ENCODE results near the gene GAPDHS. TPM values are rescaled to one million over a fixed set of nuclear protein-coding genes. Genes with fewer than 3 reads are reported as not detected.

GAPDHS gene
- total RNA-seq, result not detected

DNA sequence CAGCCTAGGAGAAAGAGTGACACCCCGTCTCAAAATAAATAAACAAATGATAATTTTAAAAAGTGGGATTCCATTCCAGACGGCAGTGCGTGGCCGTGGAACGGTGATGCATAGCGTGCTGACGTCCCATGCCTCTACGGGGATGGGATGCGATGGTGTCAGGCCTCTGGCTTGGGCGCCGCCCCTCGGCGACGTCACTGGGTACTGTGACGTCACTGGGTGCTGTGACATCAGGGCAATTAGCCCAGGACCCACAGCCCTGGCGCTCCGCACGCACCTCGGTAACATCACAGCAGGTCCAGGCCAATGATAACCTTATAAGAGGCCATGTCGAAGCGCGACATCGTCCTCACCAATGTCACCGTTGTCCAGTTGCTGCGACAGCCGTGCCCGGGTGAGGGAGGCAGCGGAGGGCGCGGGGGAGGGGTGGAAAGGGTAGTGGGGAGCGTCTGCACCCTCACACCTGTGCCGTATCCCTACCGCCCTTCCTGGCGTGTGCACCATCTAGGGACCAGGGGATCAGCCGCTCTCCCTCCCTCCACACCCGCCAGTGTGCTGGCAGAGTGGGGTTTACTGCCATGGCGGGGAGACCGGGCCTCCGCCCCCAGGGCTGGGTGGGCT, at the start of gene GAPDHS:
Gene GAPDHS (plus strand): TSS at position 256 of the 621 bp plus-strand sequence. CDS start 72 bp downstream, at position 328.
- H3K27ac ChIP-seq, result no peak within 1 kb of the TSS
- TF ChIP-seq CTCF (IDR thresholded peaks at IDR 0.05), result no peak
- H3K36me3 ChIP-seq, result no peaks in the 10 kb centered on the region
- peaks cover 0 to 8% of the 10 kb centered on the region in 2 donors for H3K4me1 ChIP-seq
- H3K27me3 ChIP-seq, result peaks cover 0 to 3% of the 10 kb centered on the region in 2 donors
- no peaks in the 10 kb centered on the region for H3K9me3 ChIP-seq
- no peak within 1 kb of the TSS for H3K4me3 ChIP-seq
- DNase-seq (ENCODE audit: low spot score), result no peak

DNA sequence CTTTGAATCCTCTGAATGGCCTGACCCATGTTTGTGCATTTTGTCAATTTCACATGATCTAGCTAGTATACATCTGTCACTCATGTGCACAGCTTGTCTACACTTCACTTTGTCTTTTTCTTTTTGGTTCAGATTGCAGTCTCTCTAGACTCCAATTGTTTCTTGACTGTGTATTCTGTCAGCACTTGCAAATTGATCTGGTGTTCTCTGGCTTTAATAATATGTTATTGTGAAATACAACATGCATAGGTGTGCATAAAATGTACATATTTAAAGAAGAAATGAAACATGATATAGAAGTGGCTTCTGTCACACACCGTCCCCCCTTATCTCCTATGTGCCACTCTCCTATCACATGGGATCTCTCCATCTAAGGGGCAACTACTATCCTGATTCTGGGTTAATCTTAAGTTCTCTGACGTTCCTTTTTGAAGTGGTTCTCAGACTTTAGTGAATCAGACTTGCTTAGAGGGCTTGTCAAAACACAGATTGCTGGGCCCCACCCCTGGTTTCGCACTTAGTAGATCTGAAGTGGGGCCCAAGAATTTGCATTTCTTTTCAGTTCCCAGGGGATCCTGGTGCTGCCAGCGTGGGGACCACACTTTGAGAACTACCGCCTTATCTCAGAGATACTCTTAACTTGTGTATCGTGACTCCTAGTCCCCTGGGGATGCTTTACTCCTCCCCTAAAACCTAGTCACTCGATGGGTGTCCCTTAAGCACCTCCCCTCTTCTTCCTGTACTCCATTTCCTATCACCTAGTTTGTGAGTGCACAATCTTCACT, 48.8 kb upstream of the GAPDHS start:
- Histone ChIP-seq H3K4me1 (no peaks in the 10 kb centered on the region), H3K27me3 (no peaks in the 10 kb centered on the region), H3K9me3 (no peaks in the 10 kb centered on the region), H3K4me3 (no peak overlapping the region), H3K36me3 (no peaks in the 10 kb centered on the region), H3K27ac (no peak overlapping the region)
- no peak for DNase-seq (ENCODE audit: low spot score)
- TF ChIP-seq CTCF (IDR thresholded peaks at IDR 0.05), result no peak

GRCh38 chr19:35486268-35486708, 47.0 kb upstream of the GAPDHS start:
- H3K36me3 ChIP-seq, result no peaks in the 10 kb centered on the region
- no peak overlapping the region for H3K4me3 ChIP-seq
- TF ChIP-seq CTCF (IDR thresholded peaks at IDR 0.05), result no peak

DNA sequence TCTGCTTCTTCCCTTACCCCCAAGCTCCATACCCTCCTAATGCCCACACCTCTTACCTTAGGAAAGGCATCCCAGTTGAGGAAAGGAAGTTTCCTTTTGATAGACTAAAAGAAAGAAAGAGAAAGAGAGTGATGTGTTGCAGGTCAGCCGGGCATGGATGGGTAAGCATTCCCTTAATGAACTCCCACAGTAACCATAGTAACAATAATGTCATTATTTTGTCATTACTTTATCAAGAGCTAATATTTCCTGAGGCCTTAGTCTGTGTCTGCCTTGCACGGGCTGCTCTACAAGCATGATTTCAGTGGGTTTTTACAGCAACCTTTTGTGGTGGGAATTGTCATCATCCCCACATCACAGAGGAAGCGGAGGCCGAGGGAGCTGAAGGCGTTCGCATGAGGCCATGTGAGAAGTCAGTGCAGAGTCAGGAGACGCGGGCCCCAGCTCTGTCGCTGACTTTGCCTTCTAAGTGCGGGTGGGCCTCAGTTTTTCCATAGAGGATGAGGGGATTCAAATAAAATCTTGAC, 45.5 kb upstream of the GAPDHS start:
- no peak for TF ChIP-seq CTCF (IDR thresholded peaks at IDR 0.05)
- Histone ChIP-seq H3K9me3 (no peaks in the 10 kb centered on the region), H3K36me3 (no peaks in the 10 kb centered on the region), H3K4me3 (no peak overlapping the region), H3K27me3 (no peaks in the 10 kb centered on the region), H3K27ac (no peak overlapping the region), H3K4me1 (no peaks in the 10 kb centered on the region)
- no peak for DNase-seq (ENCODE audit: low spot score)

More at GRCh38 chr19:35486268-35486708, 47.0 kb upstream of the GAPDHS start:
- no peak for DNase-seq (ENCODE audit: low spot score)
- H3K9me3 ChIP-seq, result no peaks in the 10 kb centered on the region
- no peak overlapping the region for H3K27ac ChIP-seq
- H3K4me1 ChIP-seq, result no peaks in the 10 kb centered on the region
- H3K27me3 ChIP-seq, result no peaks in the 10 kb centered on the region

DNA sequence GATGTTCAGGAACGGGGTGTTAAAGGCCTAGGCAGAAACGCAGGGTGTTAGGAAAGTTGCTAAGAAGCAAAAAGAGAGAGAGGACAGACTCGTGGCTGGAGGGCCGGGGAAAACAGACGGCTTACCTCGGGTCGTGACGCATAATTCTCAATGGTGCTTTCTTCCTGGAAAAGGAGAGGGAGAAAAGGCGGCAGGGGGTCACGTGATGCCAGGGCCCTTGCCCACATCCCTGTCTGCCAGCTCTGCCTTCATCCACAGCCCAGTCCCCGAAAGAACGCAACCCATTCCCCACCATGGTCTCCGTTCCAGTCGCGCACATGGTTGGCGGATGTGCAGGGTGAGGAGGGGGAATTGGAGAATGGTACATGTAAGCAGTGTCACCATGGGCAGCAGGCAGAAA, 44.6 kb upstream of the GAPDHS start:
- H3K9me3 ChIP-seq, result no peaks in the 10 kb centered on the region
- no peaks in the 10 kb centered on the region for H3K27me3 ChIP-seq
- no peaks in the 10 kb centered on the region for H3K4me1 ChIP-seq
- no peak overlapping the region for H3K27ac ChIP-seq
- no peaks in the 10 kb centered on the region for H3K36me3 ChIP-seq
- no peak overlapping the region for H3K4me3 ChIP-seq
- no peak for DNase-seq (ENCODE audit: low spot score)
- no peak for TF ChIP-seq CTCF (IDR thresholded peaks at IDR 0.05)
